ENCODE data around the gene AOC1. TPM values are rescaled to one million over a fixed set of nuclear protein-coding genes. Genes with fewer than 3 reads are reported as not detected.

AOC1 gene
- polyA plus RNA-seq, 2 of the 4 experiments (the other 2 are of a cell fraction) = not detected

DNA sequence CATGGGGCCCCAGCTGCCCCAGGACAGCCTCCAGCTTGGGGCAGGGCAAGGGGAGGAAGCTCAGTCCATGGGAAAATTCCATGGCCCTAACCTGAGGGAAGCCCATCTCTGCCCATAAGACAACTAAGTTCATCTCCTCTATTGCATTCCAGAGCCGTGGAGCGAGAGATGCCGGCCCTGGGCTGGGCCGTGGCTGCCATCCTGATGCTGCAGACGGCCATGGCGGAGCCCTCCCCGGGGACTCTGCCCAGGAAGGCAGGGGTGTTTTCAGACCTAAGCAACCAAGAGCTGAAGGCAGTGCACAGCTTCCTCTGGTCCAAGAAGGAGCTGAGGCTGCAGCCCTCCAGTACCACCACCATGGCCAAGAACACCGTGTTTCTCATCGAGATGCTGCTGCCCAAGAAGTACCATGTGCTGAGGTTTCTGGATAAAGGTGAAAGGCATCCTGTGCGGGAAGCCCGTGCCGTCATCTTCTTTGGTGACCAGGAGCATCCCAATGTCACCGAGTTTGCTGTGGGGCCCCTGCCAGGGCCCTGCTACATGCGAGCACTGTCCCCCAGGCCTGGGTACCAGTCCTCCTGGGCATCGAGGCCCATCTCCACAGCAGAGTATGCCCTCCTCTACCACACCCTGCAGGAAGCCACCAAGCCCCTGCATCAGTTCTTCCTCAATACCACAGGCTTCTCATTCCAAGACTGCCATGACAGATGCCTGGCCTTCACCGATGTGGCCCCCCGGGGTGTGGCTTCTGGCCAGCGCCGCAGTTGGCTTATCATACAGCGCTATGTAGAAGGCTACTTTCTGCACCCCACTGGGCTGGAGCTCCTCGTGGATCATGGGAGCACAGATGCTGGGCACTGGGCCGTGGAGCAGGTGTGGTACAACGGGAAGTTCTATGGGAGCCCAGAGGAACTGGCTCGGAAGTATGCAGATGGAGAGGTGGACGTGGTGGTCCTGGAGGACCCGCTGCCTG, 4.3 kb downstream of the AOC1 start:
- H3K9me3 ChIP-seq = no peaks in the 10 kb centered on the region
- WGBS (ENCODE audit: missing lambda C conversion rate) = 39% methylated on average over 25 of the region's 26 CpGs
- H3K27ac ChIP-seq = no peak overlapping the region
- H3K4me1 ChIP-seq = no peaks in the 10 kb centered on the region
- ChIA-PET CTCF (interaction anchor here (1.1 to 1.6 kb wide), 2 partner anchors 12 to 78 kb away, joined by 3 to 4 read pairs; no protein-coding TSS in a partner anchor), POLR2A (no interaction called here)
- ATAC-seq = no peak
- TF ChIP-seq CBX8 (IDR thresholded peaks at IDR 0.05) = no peak
- no peak for TF ChIP-seq RAD21 (conservative IDR thresholded peaks at IDR 0.05 in 1 of 2, IDR thresholded peaks at IDR 0.05 in 1 of 2)
- TF ChIP-seq ZC3H11A (IDR thresholded peaks at IDR 0.05) = no peak
- no peak for TF ChIP-seq SMC3 (IDR thresholded peaks at IDR 0.05)
- no peak for TF ChIP-seq JUN (IDR thresholded peaks at IDR 0.05)
- TF ChIP-seq POLR2A (IDR thresholded peaks at IDR 0.05; ENCODE audit: low read length) = no peak
- no peak for TF ChIP-seq MAFK (IDR thresholded peaks at IDR 0.05; ENCODE audit: partially characterized antibody)
- TF ChIP-seq, protein P1, sequence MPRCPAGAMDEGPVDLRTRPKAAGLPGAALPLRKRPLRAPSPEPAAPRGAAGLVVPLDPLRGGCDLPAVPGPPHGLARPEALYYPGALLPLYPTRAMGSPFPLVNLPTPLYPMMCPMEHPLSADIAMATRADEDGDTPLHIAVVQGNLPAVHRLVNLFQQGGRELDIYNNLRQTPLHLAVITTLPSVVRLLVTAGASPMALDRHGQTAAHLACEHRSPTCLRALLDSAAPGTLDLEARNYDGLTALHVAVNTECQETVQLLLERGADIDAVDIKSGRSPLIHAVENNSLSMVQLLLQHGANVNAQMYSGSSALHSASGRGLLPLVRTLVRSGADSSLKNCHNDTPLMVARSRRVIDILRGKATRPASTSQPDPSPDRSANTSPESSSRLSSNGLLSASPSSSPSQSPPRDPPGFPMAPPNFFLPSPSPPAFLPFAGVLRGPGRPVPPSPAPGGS (IDR thresholded peaks at IDR 0.05) = no peak
- no peak for TF ChIP-seq POLR2AphosphoS2 (conservative IDR thresholded peaks at IDR 0.05; ENCODE audit: low read length)
- TF ChIP-seq HOXA7 (CRISPR knock-in tag; IDR thresholded peaks at IDR 0.05) = no peak
- no peak for FAIRE-seq
- DNase-seq (ENCODE audit: low read depth in 1 of 2, low spot score in 1 of 2) = no peak
- H3K4me2 ChIP-seq = no peak overlapping the region
- no peak overlapping the region for H3K4me3 ChIP-seq

DNA sequence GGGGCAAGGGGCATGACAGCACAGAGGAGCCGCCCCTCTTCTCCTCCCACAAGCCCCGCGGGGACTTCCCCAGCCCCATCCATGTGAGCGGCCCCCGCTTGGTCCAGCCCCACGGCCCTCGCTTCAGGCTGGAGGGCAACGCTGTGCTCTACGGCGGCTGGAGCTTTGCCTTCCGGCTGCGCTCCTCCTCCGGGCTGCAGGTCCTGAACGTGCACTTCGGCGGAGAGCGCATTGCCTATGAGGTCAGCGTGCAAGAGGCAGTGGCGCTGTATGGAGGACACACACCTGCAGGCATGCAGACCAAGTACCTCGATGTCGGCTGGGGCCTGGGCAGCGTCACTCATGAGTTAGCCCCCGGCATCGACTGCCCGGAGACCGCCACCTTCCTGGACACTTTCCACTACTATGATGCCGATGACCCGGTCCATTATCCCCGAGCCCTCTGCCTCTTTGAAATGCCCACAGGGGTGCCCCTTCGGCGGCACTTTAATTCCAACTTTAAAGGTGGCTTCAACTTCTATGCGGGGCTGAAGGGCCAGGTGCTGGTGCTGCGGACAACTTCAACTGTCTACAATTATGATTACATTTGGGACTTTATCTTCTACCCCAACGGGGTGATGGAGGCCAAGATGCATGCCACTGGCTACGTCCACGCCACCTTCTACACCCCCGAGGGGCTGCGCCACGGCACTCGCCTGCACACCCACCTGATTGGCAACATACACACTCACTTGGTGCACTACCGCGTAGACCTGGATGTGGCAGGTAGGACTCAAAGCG, 5.1 kb downstream of the AOC1 start:
- Histone ChIP-seq H3K9me3 (no peaks in the 10 kb centered on the region), H3K27ac (no peak overlapping the region), H3K4me2 (no peak overlapping the region), H3K4me1 (no peaks in the 10 kb centered on the region), H3K4me3 (no peak overlapping the region)
- FAIRE-seq = no peak
- ChIA-PET POLR2A (no interaction called here), CTCF (no interaction called here)
- WGBS (ENCODE audit: missing lambda C conversion rate) = 71% methylated on average over 40 of the region's 43 CpGs
- TF ChIP-seq HDAC2 (IDR thresholded peaks at IDR 0.05) (no peak), FOXS1 (CRISPR knock-in tag; IDR thresholded peaks at IDR 0.05) (no peak), PHF8 (IDR thresholded peaks at IDR 0.05; ENCODE audit: borderline replicate concordance, low read depth) (no peak), RAD21 (conservative IDR thresholded peaks at IDR 0.05 in 1 of 2, IDR thresholded peaks at IDR 0.05 in 1 of 2) (no peak), GATA3 (IDR thresholded peaks at IDR 0.05; ENCODE audit: borderline replicate concordance) (no peak), HEYL (CRISPR knock-in tag; IDR thresholded peaks at IDR 0.05) (no peak), KDM5A (IDR thresholded peaks at IDR 0.05) (no peak), HOXB5 (CRISPR knock-in tag; IDR thresholded peaks at IDR 0.05) (no peak), FOSB (CRISPR knock-in tag; IDR thresholded peaks at IDR 0.05) (no peak), MAZ (IDR thresholded peaks at IDR 0.05; ENCODE audit: borderline replicate concordance, low read depth, low read length) (no peak), POLR2A (IDR thresholded peaks at IDR 0.05; ENCODE audit: low read length) (no peak), NPAS2 (CRISPR knock-in tag; IDR thresholded peaks at IDR 0.05; ENCODE audit: borderline replicate concordance) (no peak), ESRRA (IDR thresholded peaks at IDR 0.05; ENCODE audit: borderline replicate concordance, low read length) (no peak), HOXB13 (CRISPR knock-in tag; IDR thresholded peaks at IDR 0.05; ENCODE audit: low read depth) (no peak), POLR2AphosphoS2 (conservative IDR thresholded peaks at IDR 0.05; ENCODE audit: low read length) (no peak), SMC3 (IDR thresholded peaks at IDR 0.05) (no peak), RCOR1 (IDR thresholded peaks at IDR 0.05; ENCODE audit: low read depth, low read length) (no peak)
- TF ChIP-seq, protein P2, sequence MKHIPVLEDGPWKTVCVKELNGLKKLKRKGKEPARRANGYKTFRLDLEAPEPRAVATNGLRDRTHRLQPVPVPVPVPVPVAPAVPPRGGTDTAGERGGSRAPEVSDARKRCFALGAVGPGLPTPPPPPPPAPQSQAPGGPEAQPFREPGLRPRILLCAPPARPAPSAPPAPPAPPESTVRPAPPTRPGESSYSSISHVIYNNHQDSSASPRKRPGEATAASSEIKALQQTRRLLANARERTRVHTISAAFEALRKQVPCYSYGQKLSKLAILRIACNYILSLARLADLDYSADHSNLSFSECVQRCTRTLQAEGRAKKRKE (CRISPR knock-in tag; IDR thresholded peaks at IDR 0.05; ENCODE audit: low read depth) = no peak
- TF ChIP-seq, protein P3, sequence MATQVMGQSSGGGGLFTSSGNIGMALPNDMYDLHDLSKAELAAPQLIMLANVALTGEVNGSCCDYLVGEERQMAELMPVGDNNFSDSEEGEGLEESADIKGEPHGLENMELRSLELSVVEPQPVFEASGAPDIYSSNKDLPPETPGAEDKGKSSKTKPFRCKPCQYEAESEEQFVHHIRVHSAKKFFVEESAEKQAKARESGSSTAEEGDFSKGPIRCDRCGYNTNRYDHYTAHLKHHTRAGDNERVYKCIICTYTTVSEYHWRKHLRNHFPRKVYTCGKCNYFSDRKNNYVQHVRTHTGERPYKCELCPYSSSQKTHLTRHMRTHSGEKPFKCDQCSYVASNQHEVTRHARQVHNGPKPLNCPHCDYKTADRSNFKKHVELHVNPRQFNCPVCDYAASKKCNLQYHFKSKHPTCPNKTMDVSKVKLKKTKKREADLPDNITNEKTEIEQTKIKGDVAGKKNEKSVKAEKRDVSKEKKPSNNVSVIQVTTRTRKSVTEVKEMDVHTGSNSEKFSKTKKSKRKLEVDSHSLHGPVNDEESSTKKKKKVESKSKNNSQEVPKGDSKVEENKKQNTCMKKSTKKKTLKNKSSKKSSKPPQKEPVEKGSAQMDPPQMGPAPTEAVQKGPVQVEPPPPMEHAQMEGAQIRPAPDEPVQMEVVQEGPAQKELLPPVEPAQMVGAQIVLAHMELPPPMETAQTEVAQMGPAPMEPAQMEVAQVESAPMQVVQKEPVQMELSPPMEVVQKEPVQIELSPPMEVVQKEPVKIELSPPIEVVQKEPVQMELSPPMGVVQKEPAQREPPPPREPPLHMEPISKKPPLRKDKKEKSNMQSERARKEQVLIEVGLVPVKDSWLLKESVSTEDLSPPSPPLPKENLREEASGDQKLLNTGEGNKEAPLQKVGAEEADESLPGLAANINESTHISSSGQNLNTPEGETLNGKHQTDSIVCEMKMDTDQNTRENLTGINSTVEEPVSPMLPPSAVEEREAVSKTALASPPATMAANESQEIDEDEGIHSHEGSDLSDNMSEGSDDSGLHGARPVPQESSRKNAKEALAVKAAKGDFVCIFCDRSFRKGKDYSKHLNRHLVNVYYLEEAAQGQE (IDR thresholded peaks at IDR 0.05) = no peak
- ATAC-seq = no peak
- no peak for DNase-seq (ENCODE audit: low read depth in 1 of 2, low spot score in 1 of 2)

All from A549 (cell line).